WTC11 (cell line): Measurements from ENCODE around the gene MAMSTR. TPM values are rescaled to one million over a fixed set of nuclear protein-coding genes. Genes with fewer than 3 reads are reported as not detected.

Experiments
- ATAC-seq: fragments of 200-7000 bp; cut with Tn5 transposase; 2 replicates; pipeline ENCODE4 v1.10.0; 2021; ENCODE audit warnings: mild to moderate bottlenecking, moderate library complexity
- CTCF ChIA-PET: fragments of 300-600 bp; sonication (Branson Sonifier 250); formaldehyde crosslinking; loops from one replicate; lab custom pipeline; 2021; ENCODE audit warnings: antibody characterized with exemption; lab: Charles Lee
- POLR2A ChIA-PET: fragments of 350-600 bp; sonication (Branson Sonifier 250); formaldehyde crosslinking; loops from one replicate; lab custom pipeline; 2021; ENCODE audit warnings: antibody characterized with exemption; lab: Charles Lee
- DNase-seq: peaks from one replicate; pipeline ENCODE4 v3.0.0; 2021; ENCODE audit warnings: low spot score
- H3K27ac Mint-ChIP-seq: 2 replicates; pipeline ENCODE4 v1.8.0; 2021; ENCODE audit warnings: mixed read lengths
- H3K27me3 Mint-ChIP-seq: 2 replicates; pipeline ENCODE4 v1.8.0; 2021; ENCODE audit warnings: low read depth, mild to moderate bottlenecking, moderate library complexity, mixed read lengths
- H3K36me3 Mint-ChIP-seq: 2 replicates; pipeline ENCODE4 v1.8.0; 2021; ENCODE audit warnings: mixed read lengths
- H3K4me1 Mint-ChIP-seq: 2 replicates; pipeline ENCODE4 v1.8.0; 2022; ENCODE audit warnings: mixed read lengths
- H3K4me3 Mint-ChIP-seq: 2 replicates; pipeline ENCODE4 v1.8.0; 2021; ENCODE audit warnings: mild to moderate bottlenecking, moderate library complexity, mixed read lengths
- H3K9me3 Mint-ChIP-seq: 2 replicates; pipeline ENCODE4 v1.8.0; 2021; ENCODE audit warnings: mixed read lengths
- ATF1 ChIP-seq: sonication (generic); formaldehyde crosslinking; IDR thresholded peaks from 2 replicates; pipeline ENCODE4 v1.8.1; 2023; ENCODE audit warnings: mild to moderate bottlenecking, moderate library complexity, missing genetic modification reagents
- CTCF ChIP-seq: fragments of 200-600 bp; IDR thresholded peaks from 2 replicates; pipeline ENCODE4 v1.8.0; 2022; ENCODE audit warnings: antibody characterized with exemption
- ESRRA ChIP-seq: sonication (generic); formaldehyde crosslinking; IDR thresholded peaks from 2 replicates; pipeline ENCODE4 v1.8.1; 2022; ENCODE audit warnings: mild to moderate bottlenecking, missing genetic modification reagents, borderline replicate concordance
- GABPB1 ChIP-seq: sonication (generic); formaldehyde crosslinking; IDR thresholded peaks from 2 replicates; pipeline ENCODE4 v1.8.1; 2023; ENCODE audit warnings: mild to moderate bottlenecking, missing genetic modification reagents
- GRHL2 ChIP-seq: fragments of 250-450 bp; sonication (Bioruptor Pico); IDR thresholded peaks from 2 replicates; pipeline ENCODE4 v1.8.0; 2022; ENCODE audit warnings: mild to moderate bottlenecking, moderate library complexity; ENCODE audit not compliant: insufficient replicate concordance, severe bottlenecking
- NFYB ChIP-seq: sonication (generic); formaldehyde crosslinking; conservative IDR thresholded peaks from 2 replicates; pipeline ENCODE4 v1.8.0; 2022; ENCODE audit warnings: low read depth, missing genetic modification reagents
- RORB ChIP-seq: fragments of 250-450 bp; sonication (Bioruptor Pico); IDR thresholded peaks from 2 replicates; pipeline ENCODE4 v1.9.0; 2021; ENCODE audit warnings: mild to moderate bottlenecking
- SOX15 ChIP-seq: fragments of 250-450 bp; sonication (Bioruptor Pico); IDR thresholded peaks from 2 replicates; pipeline ENCODE4 v1.9.0; 2021; ENCODE audit warnings: mild to moderate bottlenecking
- SP1 ChIP-seq: sonication (generic); formaldehyde crosslinking; conservative IDR thresholded peaks from 2 replicates; pipeline ENCODE4 v1.8.1; 2022; ENCODE audit warnings: missing genetic modification reagents
- ZNF138 ChIP-seq: sonication (generic); formaldehyde crosslinking; conservative IDR thresholded peaks from 2 replicates; pipeline ENCODE4 v1.8.1; 2022; ENCODE audit warnings: mild to moderate bottlenecking, moderate library complexity, missing genetic modification reagents
- ZNF317 ChIP-seq: sonication (generic); formaldehyde crosslinking; IDR thresholded peaks from 2 replicates; pipeline ENCODE4 v1.8.1; 2023; ENCODE audit warnings: low read depth, mild to moderate bottlenecking, moderate library complexity, missing genetic modification reagents, borderline replicate concordance
- ZNF416 ChIP-seq: fragments of 250-450 bp; sonication (Bioruptor Pico); IDR thresholded peaks from 2 replicates; pipeline ENCODE4 v1.9.0; 2021; ENCODE audit warnings: mild to moderate bottlenecking, inconsistent platforms
- ZNF671 ChIP-seq: fragments of 250-450 bp; sonication (Bioruptor Pico); IDR thresholded peaks from 2 replicates; pipeline ENCODE4 v1.8.0; 2021; ENCODE audit warnings: mild to moderate bottlenecking
- total RNA-seq: library from RNA; stranded (reverse); gene quantifications from 3 replicates; pipeline ENCODE4 v1.2.3, GENCODE V29; 2021
- TF ChIP-seq, protein P1 (sequence below): fragments of 250-450 bp; sonication (Bioruptor Pico); IDR thresholded peaks from 2 replicates; pipeline ENCODE4 v1.9.0; 2021; ENCODE audit warnings: mild to moderate bottlenecking, borderline replicate concordance
- TF ChIP-seq, protein P2 (sequence below): sonication (generic); formaldehyde crosslinking; IDR thresholded peaks from 2 replicates; pipeline ENCODE4 v1.8.0; 2022; ENCODE audit warnings: missing genetic modification reagents
- TF ChIP-seq, protein P3 (sequence below): fragments of 250-450 bp; sonication (Bioruptor Pico); IDR thresholded peaks from 2 replicates; pipeline ENCODE4 v2.1.2; 2022; ENCODE audit warnings: mild to moderate bottlenecking, moderate library complexity
- TF ChIP-seq, protein P4 (sequence below): sonication (generic); formaldehyde crosslinking; IDR thresholded peaks from 2 replicates; pipeline ENCODE4 v1.8.1; 2023; ENCODE audit warnings: mild to moderate bottlenecking, missing genetic modification reagents, moderate library complexity

The MAMSTR gene
- total RNA-seq, 1 experiment from 2014 or later = 1.4 TPM

GRCh38 chr19:48703316-48703715 lies 16.2 kb downstream of the MAMSTR start:
- H3K27me3 Mint-ChIP-seq = no peaks in the 10 kb centered on the region
- DNase-seq (no peak), ATAC-seq (no peak)
- ChIA-PET CTCF (interaction anchor here (0.5 kb wide), 1 partner anchor 213 kb away, joined by 3 read pairs; no protein-coding TSS in a partner anchor), POLR2A (no interaction called here)
- peaks cover 4% of the 10 kb centered on the region for H3K4me1 Mint-ChIP-seq
- TF ChIP-seq RORB (CRISPR knock-in tag) (no peak), SP1 (CRISPR knock-in tag) (no peak), ESRRA (CRISPR knock-in tag) (no peak), ATF1 (CRISPR knock-in tag) (no peak), ZNF671 (no peak), ZNF416 (no peak), SOX15 (CRISPR knock-in tag) (no peak), NFYB (CRISPR knock-in tag) (no peak), GRHL2 (no peak), ZNF138 (CRISPR knock-in tag) (no peak), CTCF (no peak), GABPB1 (CRISPR knock-in tag) (no peak), ZNF317 (CRISPR knock-in tag) (no peak)
- TF ChIP-seq, protein P1, sequence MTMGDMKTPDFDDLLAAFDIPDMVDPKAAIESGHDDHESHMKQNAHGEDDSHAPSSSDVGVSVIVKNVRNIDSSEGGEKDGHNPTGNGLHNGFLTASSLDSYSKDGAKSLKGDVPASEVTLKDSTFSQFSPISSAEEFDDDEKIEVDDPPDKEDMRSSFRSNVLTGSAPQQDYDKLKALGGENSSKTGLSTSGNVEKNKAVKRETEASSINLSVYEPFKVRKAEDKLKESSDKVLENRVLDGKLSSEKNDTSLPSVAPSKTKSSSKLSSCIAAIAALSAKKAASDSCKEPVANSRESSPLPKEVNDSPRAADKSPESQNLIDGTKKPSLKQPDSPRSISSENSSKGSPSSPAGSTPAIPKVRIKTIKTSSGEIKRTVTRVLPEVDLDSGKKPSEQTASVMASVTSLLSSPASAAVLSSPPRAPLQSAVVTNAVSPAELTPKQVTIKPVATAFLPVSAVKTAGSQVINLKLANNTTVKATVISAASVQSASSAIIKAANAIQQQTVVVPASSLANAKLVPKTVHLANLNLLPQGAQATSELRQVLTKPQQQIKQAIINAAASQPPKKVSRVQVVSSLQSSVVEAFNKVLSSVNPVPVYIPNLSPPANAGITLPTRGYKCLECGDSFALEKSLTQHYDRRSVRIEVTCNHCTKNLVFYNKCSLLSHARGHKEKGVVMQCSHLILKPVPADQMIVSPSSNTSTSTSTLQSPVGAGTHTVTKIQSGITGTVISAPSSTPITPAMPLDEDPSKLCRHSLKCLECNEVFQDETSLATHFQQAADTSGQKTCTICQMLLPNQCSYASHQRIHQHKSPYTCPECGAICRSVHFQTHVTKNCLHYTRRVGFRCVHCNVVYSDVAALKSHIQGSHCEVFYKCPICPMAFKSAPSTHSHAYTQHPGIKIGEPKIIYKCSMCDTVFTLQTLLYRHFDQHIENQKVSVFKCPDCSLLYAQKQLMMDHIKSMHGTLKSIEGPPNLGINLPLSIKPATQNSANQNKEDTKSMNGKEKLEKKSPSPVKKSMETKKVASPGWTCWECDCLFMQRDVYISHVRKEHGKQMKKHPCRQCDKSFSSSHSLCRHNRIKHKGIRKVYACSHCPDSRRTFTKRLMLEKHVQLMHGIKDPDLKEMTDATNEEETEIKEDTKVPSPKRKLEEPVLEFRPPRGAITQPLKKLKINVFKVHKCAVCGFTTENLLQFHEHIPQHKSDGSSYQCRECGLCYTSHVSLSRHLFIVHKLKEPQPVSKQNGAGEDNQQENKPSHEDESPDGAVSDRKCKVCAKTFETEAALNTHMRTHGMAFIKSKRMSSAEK (CRISPR knock-in tag) = no peak
- TF ChIP-seq, protein P2, sequence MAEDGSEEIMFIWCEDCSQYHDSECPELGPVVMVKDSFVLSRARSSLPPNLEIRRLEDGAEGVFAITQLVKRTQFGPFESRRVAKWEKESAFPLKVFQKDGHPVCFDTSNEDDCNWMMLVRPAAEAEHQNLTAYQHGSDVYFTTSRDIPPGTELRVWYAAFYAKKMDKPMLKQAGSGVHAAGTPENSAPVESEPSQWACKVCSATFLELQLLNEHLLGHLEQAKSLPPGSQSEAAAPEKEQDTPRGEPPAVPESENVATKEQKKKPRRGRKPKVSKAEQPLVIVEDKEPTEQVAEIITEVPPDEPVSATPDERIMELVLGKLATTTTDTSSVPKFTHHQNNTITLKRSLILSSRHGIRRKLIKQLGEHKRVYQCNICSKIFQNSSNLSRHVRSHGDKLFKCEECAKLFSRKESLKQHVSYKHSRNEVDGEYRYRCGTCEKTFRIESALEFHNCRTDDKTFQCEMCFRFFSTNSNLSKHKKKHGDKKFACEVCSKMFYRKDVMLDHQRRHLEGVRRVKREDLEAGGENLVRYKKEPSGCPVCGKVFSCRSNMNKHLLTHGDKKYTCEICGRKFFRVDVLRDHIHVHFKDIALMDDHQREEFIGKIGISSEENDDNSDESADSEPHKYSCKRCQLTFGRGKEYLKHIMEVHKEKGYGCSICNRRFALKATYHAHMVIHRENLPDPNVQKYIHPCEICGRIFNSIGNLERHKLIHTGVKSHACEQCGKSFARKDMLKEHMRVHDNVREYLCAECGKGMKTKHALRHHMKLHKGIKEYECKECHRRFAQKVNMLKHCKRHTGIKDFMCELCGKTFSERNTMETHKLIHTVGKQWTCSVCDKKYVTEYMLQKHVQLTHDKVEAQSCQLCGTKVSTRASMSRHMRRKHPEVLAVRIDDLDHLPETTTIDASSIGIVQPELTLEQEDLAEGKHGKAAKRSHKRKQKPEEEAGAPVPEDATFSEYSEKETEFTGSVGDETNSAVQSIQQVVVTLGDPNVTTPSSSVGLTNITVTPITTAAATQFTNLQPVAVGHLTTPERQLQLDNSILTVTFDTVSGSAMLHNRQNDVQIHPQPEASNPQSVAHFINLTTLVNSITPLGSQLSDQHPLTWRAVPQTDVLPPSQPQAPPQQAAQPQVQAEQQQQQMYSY (CRISPR knock-in tag) = no peak
- TF ChIP-seq, protein P3, sequence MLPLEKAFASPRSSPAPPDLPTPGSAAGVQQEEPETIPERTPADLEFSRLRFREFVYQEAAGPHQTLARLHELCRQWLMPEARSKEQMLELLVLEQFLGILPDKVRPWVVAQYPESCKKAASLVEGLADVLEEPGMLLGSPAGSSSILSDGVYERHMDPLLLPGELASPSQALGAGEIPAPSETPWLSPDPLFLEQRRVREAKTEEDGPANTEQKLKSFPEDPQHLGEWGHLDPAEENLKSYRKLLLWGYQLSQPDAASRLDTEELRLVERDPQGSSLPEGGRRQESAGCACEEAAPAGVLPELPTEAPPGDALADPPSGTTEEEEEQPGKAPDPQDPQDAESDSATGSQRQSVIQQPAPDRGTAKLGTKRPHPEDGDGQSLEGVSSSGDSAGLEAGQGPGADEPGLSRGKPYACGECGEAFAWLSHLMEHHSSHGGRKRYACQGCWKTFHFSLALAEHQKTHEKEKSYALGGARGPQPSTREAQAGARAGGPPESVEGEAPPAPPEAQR (CRISPR knock-in tag) = no peak
- TF ChIP-seq, protein P4, sequence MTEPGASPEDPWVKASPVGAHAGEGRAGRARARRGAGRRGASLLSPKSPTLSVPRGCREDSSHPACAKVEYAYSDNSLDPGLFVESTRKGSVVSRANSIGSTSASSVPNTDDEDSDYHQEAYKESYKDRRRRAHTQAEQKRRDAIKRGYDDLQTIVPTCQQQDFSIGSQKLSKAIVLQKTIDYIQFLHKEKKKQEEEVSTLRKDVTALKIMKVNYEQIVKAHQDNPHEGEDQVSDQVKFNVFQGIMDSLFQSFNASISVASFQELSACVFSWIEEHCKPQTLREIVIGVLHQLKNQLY (CRISPR knock-in tag) = no peak
- peaks cover 32% of the 10 kb centered on the region for H3K36me3 Mint-ChIP-seq
- no peak overlapping the region for H3K4me3 Mint-ChIP-seq
- no peaks in the 10 kb centered on the region; the same call in 1 of the 2 replicates for H3K9me3 Mint-ChIP-seq
- no peak overlapping the region for H3K27ac Mint-ChIP-seq
